K562 (cell line): ENCODE measurements around the gene SLC37A4. TPM values are rescaled to one million over a fixed set of nuclear protein-coding genes. Genes with fewer than 3 reads are reported as not detected.

Experiments
- CC2D1A ChIP-seq: fragments of 450-650 bp; IDR thresholded peaks from 2 replicates; pipeline ENCODE4 v1.6.1; 2017; ENCODE audit warnings: mild to moderate bottlenecking
- DMBX1 ChIP-seq: fragments of 250-450 bp; sonication (Bioruptor Pico); IDR thresholded peaks from 2 replicates; pipeline ENCODE4 v1.8.0; 2022; ENCODE audit warnings: inconsistent platforms, mild to moderate bottlenecking, moderate library complexity, borderline replicate concordance
- ETV1 ChIP-seq: fragments of 450-650 bp; conservative IDR thresholded peaks from 2 replicates; pipeline ENCODE4 v1.6.1; 2016; ENCODE audit warnings: missing genetic modification characterization, control low read depth, low read depth, missing compliant biosample characterization
- GTF3C2 ChIP-seq: IDR thresholded peaks from 3 replicates; pipeline ENCODE4 v1.6.1; 2011; ENCODE audit warnings: borderline replicate concordance, mild to moderate bottlenecking, moderate library complexity; ENCODE audit not compliant: insufficient read length; ENCODE audit errors: extremely low read depth
- HDGF ChIP-seq: fragments of 450-650 bp; IDR thresholded peaks from 2 replicates; pipeline ENCODE4 v1.6.1; 2016
- MEIS2 ChIP-seq: fragments of 450-650 bp; IDR thresholded peaks from 2 replicates; pipeline ENCODE4 v1.6.1; 2014; ENCODE audit warnings: mild to moderate bottlenecking; ENCODE audit not compliant: partially characterized antibody
- MTA2 ChIP-seq: fragments of 450-650 bp; IDR thresholded peaks from 2 replicates; pipeline ENCODE4 v1.6.1; 2016; ENCODE audit warnings: low read depth
- NFE2L1 ChIP-seq: fragments of 450-650 bp; IDR thresholded peaks from 2 replicates; pipeline ENCODE4 v1.6.1; 2016; ENCODE audit warnings: missing genetic modification characterization, low read depth, mild to moderate bottlenecking, missing compliant biosample characterization, moderate library complexity, borderline replicate concordance
- NFRKB ChIP-seq: fragments of 450-650 bp; IDR thresholded peaks from 2 replicates; pipeline ENCODE4 v1.6.1; 2016; ENCODE audit warnings: low read depth
- PCBP2 ChIP-seq: fragments of 200-400 bp; formaldehyde crosslinking; IDR thresholded peaks from 2 replicates; pipeline ENCODE4 v1.6.1; 2018; ENCODE audit warnings: low read length, low read depth, mild to moderate bottlenecking, moderate library complexity; ENCODE audit not compliant: poor library complexity, severe bottlenecking
- POLR2AphosphoS5 ChIP-seq: IDR thresholded peaks from 2 replicates; pipeline ENCODE4 v1.6.1; 2011; ENCODE audit warnings: mild to moderate bottlenecking, low read depth, low read length, moderate library complexity; ENCODE audit not compliant: control insufficient read depth, insufficient read depth
- RCOR1 ChIP-seq, 2 experiments: IDR thresholded peaks; 2 replicates each; pipeline ENCODE4 v1.6.1; 2012; ENCODE audit warnings: low read depth in 2 of 2, low read length in 2 of 2, borderline replicate concordance in 1 of 2, improper control_type of control experiment in 1 of 2
- TBL1XR1 ChIP-seq, 2 experiments: IDR thresholded peaks; 2 replicates each; pipeline ENCODE4 v1.6.1; 2012; ENCODE audit warnings: improper control_type of control experiment in 2 of 2, low read length in 2 of 2, mild to moderate bottlenecking in 1 of 2
- TCF7 ChIP-seq: sonication (generic); IDR thresholded peaks from 2 replicates; pipeline ENCODE4 v1.6.1; 2016; ENCODE audit warnings: antibody characterized with exemption, borderline replicate concordance
- TGIF2 ChIP-seq: sonication (generic); formaldehyde crosslinking; IDR thresholded peaks from 2 replicates; pipeline ENCODE4 v1.8.1; 2022; ENCODE audit warnings: mild to moderate bottlenecking, missing genetic modification reagents, moderate library complexity
- polyA plus RNA-seq, 8 experiments: library from polyadenylated mRNA; depleted of rRNA in 4 of 8; stranded (reverse) in 5 of 8; unstranded in 3 of 8; fragments of >200 nt; fragmentation: Nextera tagmentation in 2 of 8; fragmentation: Illumina TruSeq in 1 of 8; extraction: Ambion mirVana in 2 of 8; extraction: Trizol in 1 of 8; gene quantifications; 2 replicates each; pipeline versions ENCODE4 v1.2.1 to v1.2.3, GENCODE V29; 2011 to 2014; ENCODE audit warnings: inconsistent platforms in 1 of 8, missing spikeins in 1 of 8
- total RNA-seq, 7 experiments: library from RNA; depleted of rRNA in 6 of 7; stranded (reverse); fragments of >200 nt in 6 of 7; fragmentation: Illumina TruSeq in 2 of 7; extraction: Trizol in 2 of 7; gene quantifications; 2 replicates each; pipeline versions ENCODE4 v1.2.1 to v1.2.3, GENCODE V29; 2011 to 2021; ENCODE audit warnings: low replicate concordance in 1 of 7
- TF ChIP-seq, protein P1 (sequence below): sonication (generic); formaldehyde crosslinking; IDR thresholded peaks from 2 replicates; pipeline ENCODE4 v1.8.0; 2022; ENCODE audit warnings: mild to moderate bottlenecking, missing genetic modification reagents
- TF ChIP-seq, protein P2 (sequence below), 3 experiments: IDR thresholded peaks in 2 of 3; conservative IDR thresholded peaks in 1 of 3; 2 replicates each; pipeline ENCODE4 v1.5.1; 2011 to 2012; ENCODE audit warnings: low read length in 3 of 3, mild to moderate bottlenecking in 3 of 3, control low read depth in 2 of 3, improper control_type of control experiment in 1 of 3, inconsistent platforms in 1 of 3, low read depth in 1 of 3, mixed read lengths in 1 of 3, moderate library complexity in 1 of 3; ENCODE audit not compliant: insufficient read depth in 2 of 3

SLC37A4 gene
- total and polyA plus RNA-seq, 9 of the 15 experiments (the other 6 are each of a cell fraction or from before 2014, with no cell fraction given): 24.7 to 73.9 (median 40.7) TPM

DNA sequence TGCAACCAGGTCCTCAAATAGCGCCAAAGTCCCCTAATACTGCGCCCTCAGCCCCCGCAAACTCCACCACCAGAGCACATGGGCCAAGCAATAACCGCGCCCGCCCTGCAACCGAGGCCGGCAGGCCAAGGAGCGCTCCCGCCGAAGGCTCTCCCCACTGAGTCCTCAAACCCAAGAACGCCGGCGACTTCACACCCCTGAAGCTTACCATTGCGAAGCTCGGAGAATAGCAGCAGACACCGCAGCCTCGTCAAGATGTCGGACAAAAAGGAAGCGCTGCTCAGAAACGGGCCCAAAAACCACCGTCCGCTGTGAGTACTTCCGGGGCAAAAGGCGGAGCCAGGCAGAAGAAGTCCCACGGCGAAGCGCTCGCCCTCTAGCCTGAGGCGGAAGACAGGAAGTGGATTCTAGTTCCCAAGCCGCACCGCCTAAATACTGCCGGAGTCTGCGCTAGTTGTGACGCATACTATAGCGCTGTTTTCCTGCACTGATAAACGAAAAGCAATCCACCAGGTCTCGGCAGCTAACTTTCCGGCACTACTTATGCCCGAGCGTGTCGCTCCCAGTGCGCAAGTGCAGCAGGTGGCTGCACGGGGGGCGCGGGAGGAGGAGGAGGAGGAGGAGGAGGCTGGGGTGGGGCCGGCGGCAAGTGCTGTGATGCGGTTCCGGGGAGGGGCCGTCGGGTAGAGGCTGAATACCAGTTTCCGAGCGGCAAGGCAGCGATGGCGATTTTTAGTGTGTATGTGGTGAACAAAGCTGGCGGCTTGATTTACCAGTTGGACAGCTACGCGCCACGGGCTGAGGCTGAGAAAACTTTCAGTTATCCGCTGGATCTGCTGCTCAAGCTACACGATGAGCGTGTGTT lies 12.4 kb downstream of the SLC37A4 start, which contains the start of the genes RPS25 and TRAPPC4 (continued):
- TF ChIP-seq TGIF2 (CRISPR knock-in tag) (no peak), MEIS2 (peak; percentile 33), POLR2AphosphoS5 (peak; percentile 96), MTA2 (peak; percentile 80), TCF7 (0 out of 2 replicates have a peak, but pooled peaks have one; percentile 68), RCOR1 (IDR thresholded peaks at IDR 0.05; ENCODE audit: borderline replicate concordance in 1 of 2, low read depth in 2 of 2, low read length in 2 of 2) (peak in 1 of 2 experiments; percentile 19; a peak in 1 of 4 replicates), GTF3C2 (no peak), TBL1XR1 (IDR thresholded peaks at IDR 0.05; ENCODE audit: low read length in 2 of 2) (peak; percentile 7 to 21; a peak in 1 of 4 replicates), DMBX1 (CRISPR knock-in tag) (no peak), CC2D1A (no peak), PCBP2 (no peak), NFRKB (peak; percentile 74), HDGF (no peak), NFE2L1 (tag) (no peak), ETV1 (tag) (peak; percentile 95)
- TF ChIP-seq, protein P1, sequence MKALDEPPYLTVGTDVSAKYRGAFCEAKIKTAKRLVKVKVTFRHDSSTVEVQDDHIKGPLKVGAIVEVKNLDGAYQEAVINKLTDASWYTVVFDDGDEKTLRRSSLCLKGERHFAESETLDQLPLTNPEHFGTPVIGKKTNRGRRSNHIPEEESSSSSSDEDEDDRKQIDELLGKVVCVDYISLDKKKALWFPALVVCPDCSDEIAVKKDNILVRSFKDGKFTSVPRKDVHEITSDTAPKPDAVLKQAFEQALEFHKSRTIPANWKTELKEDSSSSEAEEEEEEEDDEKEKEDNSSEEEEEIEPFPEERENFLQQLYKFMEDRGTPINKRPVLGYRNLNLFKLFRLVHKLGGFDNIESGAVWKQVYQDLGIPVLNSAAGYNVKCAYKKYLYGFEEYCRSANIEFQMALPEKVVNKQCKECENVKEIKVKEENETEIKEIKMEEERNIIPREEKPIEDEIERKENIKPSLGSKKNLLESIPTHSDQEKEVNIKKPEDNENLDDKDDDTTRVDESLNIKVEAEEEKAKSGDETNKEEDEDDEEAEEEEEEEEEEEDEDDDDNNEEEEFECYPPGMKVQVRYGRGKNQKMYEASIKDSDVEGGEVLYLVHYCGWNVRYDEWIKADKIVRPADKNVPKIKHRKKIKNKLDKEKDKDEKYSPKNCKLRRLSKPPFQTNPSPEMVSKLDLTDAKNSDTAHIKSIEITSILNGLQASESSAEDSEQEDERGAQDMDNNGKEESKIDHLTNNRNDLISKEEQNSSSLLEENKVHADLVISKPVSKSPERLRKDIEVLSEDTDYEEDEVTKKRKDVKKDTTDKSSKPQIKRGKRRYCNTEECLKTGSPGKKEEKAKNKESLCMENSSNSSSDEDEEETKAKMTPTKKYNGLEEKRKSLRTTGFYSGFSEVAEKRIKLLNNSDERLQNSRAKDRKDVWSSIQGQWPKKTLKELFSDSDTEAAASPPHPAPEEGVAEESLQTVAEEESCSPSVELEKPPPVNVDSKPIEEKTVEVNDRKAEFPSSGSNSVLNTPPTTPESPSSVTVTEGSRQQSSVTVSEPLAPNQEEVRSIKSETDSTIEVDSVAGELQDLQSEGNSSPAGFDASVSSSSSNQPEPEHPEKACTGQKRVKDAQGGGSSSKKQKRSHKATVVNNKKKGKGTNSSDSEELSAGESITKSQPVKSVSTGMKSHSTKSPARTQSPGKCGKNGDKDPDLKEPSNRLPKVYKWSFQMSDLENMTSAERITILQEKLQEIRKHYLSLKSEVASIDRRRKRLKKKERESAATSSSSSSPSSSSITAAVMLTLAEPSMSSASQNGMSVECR: peak; percentile 90
- TF ChIP-seq, protein P2, sequence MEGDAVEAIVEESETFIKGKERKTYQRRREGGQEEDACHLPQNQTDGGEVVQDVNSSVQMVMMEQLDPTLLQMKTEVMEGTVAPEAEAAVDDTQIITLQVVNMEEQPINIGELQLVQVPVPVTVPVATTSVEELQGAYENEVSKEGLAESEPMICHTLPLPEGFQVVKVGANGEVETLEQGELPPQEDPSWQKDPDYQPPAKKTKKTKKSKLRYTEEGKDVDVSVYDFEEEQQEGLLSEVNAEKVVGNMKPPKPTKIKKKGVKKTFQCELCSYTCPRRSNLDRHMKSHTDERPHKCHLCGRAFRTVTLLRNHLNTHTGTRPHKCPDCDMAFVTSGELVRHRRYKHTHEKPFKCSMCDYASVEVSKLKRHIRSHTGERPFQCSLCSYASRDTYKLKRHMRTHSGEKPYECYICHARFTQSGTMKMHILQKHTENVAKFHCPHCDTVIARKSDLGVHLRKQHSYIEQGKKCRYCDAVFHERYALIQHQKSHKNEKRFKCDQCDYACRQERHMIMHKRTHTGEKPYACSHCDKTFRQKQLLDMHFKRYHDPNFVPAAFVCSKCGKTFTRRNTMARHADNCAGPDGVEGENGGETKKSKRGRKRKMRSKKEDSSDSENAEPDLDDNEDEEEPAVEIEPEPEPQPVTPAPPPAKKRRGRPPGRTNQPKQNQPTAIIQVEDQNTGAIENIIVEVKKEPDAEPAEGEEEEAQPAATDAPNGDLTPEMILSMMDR (IDR thresholded peaks at IDR 0.05 in 2 of 3, conservative IDR thresholded peaks at IDR 0.05 in 1 of 3; ENCODE audit: insufficient read depth in 2 of 3, low read depth in 1 of 3, low read length in 3 of 3): no peak
